ENCODE data around the gene SLC6A19.

The SLC6A19 gene

DNA sequence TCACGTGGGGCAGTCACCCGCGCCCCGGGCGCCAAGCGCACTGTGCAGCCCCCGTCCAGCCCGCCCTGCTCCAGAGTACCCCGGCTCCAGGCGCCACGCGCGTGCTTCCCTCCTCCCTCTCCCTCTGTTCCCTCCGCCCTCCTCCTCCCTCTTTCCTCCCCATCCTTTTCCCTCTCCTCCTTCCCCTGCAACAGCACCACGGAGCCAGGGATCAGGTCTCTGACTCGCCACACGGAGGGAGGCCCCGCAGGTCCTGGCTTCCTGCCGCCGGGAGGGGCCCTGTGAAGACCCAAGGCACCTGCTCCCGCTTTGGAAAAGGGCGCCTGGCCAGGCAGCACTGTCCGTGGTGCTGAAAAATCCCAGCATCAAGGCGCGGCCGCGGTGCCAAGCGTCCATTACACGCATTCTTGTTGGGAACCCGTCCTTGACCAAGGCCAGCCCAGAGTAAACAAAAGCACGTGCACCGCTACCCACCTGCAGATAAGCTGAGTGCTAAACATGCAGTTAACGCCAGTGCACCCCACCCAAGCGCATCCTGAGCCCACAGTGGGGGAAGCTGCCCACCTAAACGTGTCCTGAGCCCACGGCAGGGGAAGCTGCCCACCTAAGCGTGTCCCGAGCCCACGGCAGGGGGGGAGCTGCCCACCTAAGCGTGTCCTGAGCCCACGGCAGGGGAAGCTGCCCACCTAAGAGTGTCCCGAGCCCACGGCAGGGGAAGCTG lies 45.5 kb downstream of the SLC6A19 start:
- peak; percentile 60 for DNase-seq (ENCODE audit: extremely low spot score)
- ChIA-PET POLR2A (no interaction called here), CTCF (interaction anchor here (1.2 kb wide), 1 partner anchor 930 kb away, joined by 3 read pairs; no protein-coding TSS in a partner anchor)
- no peak for TF ChIP-seq CTCF (IDR thresholded peaks at IDR 0.05; ENCODE audit: control extremely low read depth, extremely low read depth, low read depth, missing control alignments)

GRCh38 chr5:1247811-1248210 lies 46.4 kb downstream of the SLC6A19 start:
- POLR2A ChIA-PET = no interaction called here
- no peak for TF ChIP-seq CTCF (IDR thresholded peaks at IDR 0.05; ENCODE audit: control extremely low read depth, extremely low read depth, low read depth, missing control alignments)
- no peak for DNase-seq (ENCODE audit: extremely low spot score)
- CTCF ChIA-PET = interaction anchor here (1.2 kb wide), 1 partner anchor 930 kb away, joined by 3 read pairs; no protein-coding TSS in a partner anchor

DNA sequence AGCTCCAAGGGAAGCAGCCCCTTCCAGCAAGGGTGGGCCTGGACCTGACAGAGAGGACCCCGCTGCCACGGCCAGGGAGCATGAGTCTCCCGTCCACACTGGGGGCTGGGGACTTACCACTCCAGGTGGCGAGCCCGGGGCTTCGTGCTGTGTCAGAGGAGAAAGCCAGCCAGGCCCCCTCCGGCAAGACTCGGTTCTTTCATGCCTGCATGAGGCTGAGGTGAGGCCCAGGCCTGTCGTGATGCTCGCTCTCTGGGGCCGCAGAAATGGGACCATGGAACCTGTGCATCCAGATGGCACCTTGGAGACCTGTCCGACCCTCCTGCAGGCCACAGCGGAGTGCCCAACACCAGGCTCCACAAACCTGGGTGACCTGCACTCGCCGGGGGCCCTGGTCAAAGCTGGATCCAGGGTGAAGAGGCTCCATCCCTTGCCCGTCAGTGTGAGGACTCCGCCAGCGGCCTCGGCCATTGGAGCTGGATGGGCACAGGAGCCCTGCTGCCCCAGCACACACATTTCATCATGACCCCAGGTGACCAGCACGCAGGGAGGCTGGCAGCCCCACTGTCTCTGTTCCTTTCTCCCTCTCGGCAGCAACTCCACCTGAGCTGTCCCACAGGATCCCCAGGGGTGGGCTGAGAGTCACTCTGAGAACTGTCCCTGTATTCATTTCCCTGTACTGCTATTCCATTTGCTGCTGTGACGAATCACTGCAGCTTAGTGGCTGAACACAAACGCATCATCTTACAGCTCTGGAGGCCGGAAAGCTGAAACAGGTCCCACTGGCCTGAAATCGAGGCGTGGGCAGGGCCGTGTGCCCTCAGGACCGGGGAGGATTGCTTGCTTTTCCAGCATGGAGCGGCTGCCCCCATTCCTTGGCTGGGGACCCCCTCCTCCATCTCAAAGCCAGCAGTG lies 48.2 kb downstream of the SLC6A19 start:
- no peak for DNase-seq (ENCODE audit: extremely low spot score)
- TF ChIP-seq CTCF (IDR thresholded peaks at IDR 0.05; ENCODE audit: control extremely low read depth, extremely low read depth, low read depth, missing control alignments) = no peak
- ChIA-PET CTCF (no interaction called here), POLR2A (no interaction called here)

- DNase-seq (ENCODE audit: extremely low spot score) = no peak
- POLR2A ChIA-PET = no interaction called here
- CTCF ChIA-PET = no interaction called here
- no peak for TF ChIP-seq CTCF (IDR thresholded peaks at IDR 0.05; ENCODE audit: control extremely low read depth, extremely low read depth, low read depth, missing control alignments)
Observed at GRCh38 chr5:1251678-1252580, 50.5 kb downstream of the SLC6A19 start.

DNA sequence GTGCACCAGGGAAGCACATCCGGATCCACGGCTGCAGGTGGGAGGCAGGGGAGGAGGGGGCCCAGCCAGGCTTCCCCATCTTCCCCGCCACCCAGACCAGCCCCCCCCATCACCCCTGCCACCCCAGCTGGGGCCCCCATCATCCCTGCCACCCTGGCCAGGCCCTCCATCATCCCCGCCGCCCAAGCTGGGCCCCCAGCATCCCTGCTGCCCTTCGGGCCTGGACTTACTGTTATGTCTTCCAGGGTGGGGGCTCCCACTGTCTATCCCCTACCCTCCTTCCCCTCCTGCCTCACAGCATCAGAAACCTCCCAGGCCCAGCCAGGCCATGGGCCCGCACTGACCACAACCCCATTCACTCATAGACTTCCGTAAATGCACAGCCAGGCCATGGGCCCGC lies 51.3 kb downstream of the SLC6A19 start:
- TF ChIP-seq CTCF (IDR thresholded peaks at IDR 0.05; ENCODE audit: control extremely low read depth, extremely low read depth, low read depth, missing control alignments) = no peak
- ChIA-PET CTCF (no interaction called here), POLR2A (no interaction called here)
- no peak for DNase-seq (ENCODE audit: extremely low spot score)
